Mammary epithelial cell (primary cell): ENCODE results near the gene MUC3A.

Experiments used
- EZH2 ChIP-seq: IDR thresholded peaks from 2 replicates; pipeline ENCODE4 v1.6.1; 2012; ENCODE audit warnings: low read length, inconsistent platforms, borderline replicate concordance
- TF ChIP-seq, protein P1 (sequence below), 2 donors: IDR thresholded peaks in 1 of 2; conservative IDR thresholded peaks in 1 of 2; 2 replicates each; pipeline ENCODE4 v1.5.1; 2011 to 2012; ENCODE audit warnings: inconsistent platforms in 2 of 2, low read length in 2 of 2, mild to moderate bottlenecking in 2 of 2, control low read depth in 1 of 2, low read depth in 1 of 2; ENCODE audit not compliant: insufficient read depth in 1 of 2; ENCODE audit errors: extremely low read depth in 1 of 2

DNA sequence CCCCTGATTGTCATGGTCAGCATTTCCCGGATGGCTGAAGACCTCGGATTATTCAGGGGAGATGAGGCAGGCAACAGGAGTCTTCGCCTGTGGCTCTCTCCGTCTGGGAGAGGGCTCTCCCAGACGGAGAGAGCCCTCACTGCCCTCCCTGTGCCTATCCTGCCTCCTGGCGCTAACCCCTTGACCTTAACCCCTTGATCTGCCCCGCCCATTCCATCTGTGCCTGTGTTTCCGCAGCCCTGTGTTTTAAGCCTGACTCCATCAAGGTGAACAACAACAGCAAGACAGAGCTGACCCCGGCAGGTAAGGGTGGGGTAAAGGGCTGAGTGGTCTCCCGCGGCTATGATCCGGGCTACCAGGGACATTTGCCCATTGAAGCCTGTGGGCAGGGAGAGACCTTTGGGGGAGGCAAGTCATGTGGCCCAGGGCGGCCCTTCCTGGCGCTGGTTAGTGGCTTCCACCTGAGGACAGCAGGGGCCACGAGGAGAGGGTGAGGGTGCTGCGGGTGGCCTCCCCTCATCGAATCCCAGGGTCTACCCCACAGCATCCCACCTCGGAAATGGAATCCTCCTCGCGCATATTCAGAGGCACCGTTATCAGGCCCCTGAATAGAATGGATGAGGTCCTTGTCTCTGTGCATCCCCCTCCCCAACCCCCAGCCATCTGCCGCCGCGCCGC lies 15.8 kb downstream of the MUC3A start:
- TF ChIP-seq, protein P1, sequence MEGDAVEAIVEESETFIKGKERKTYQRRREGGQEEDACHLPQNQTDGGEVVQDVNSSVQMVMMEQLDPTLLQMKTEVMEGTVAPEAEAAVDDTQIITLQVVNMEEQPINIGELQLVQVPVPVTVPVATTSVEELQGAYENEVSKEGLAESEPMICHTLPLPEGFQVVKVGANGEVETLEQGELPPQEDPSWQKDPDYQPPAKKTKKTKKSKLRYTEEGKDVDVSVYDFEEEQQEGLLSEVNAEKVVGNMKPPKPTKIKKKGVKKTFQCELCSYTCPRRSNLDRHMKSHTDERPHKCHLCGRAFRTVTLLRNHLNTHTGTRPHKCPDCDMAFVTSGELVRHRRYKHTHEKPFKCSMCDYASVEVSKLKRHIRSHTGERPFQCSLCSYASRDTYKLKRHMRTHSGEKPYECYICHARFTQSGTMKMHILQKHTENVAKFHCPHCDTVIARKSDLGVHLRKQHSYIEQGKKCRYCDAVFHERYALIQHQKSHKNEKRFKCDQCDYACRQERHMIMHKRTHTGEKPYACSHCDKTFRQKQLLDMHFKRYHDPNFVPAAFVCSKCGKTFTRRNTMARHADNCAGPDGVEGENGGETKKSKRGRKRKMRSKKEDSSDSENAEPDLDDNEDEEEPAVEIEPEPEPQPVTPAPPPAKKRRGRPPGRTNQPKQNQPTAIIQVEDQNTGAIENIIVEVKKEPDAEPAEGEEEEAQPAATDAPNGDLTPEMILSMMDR (conservative IDR thresholded peaks at IDR 0.05 in 1 of 2, IDR thresholded peaks at IDR 0.05 in 1 of 2; ENCODE audit: extremely low read depth in 1 of 2, insufficient read depth in 1 of 2, low read depth in 1 of 2, low read length in 2 of 2): no peak
- TF ChIP-seq EZH2: no peak
